Measurements from ENCODE around the gene DOCK7.

DNA sequence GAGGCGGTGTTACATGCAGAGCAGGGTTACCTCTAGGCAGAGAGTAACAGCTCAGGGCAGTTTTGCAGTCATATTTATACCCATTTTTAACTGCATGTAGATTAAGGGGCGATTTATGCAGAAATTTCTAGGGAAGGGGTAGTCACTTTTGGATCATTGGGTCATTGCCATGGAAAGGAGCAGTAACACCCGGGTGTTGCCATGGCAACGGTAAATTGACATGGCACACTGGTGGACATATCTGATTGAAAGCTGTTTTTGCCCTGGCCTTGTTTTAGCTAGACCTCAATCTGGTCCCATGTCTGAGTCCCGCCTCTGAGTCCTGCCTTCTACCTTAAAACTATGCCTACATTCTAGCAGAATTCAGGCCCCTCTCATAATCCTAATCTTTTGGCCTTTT, 263.1 kb downstream of the DOCK7 start:
- TF ChIP-seq POLR2A (IDR thresholded peaks at IDR 0.05) (no peak), CTCF (IDR thresholded peaks at IDR 0.05) (no peak)

Data from body of pancreas (tissue), 4 donors.